NB4 (cell line): ENCODE results near the gene TECPR1.

Experiments used
- MYC ChIP-seq: IDR thresholded peaks from 2 replicates; pipeline ENCODE4 v1.6.1; 2011; ENCODE audit warnings: low read depth, low read length
- POLR2A ChIP-seq: IDR thresholded peaks from 2 replicates; pipeline ENCODE4 v1.6.1; 2011; ENCODE audit warnings: mild to moderate bottlenecking; ENCODE audit not compliant: insufficient read length; ENCODE audit errors: extremely low read depth
- TF ChIP-seq, protein P1 (sequence below): IDR thresholded peaks from one replicate; pipeline ENCODE4 v1.5.1; 2012; ENCODE audit warnings: low read depth, low read length

DNA sequence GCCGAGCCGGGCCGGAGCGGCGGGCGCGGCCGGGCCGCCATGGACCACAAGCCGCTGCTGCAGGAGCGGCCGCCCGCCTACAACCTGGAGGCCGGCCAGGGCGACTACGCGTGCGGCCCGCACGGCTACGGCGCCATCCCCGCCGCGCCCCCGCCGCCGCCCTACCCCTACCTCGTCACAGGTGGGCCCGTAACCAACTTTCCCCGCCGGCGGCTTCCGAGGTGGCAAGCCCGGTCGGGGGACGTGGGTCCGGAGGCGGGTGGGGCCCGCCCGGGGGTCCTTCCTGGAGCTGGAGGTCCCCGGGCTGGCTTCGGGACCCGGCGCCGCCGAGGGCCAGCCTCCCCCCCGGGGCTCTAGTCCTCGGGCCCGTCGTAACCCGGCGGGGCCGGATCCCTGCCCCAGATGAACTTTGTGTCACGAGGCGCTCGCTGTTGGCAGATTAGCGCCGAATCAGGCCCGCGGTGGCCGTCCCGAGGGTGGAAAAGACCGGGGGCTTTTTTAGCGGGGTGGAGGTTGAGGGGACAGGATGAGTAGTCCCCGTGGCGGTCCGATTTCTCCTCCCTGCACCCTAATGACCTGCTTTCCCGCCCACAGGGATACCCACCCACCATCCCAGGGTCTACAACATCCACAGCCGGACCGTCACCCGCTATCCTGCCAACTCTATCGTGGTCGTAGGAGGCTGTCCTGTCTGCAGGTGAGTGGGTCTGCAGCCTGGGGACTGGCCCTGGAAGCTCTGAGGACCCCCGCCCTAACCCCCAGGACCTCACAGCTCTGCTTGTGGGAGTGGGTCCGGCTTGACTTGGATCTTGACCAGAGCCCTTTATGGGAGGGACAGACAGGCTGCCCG lies 29.9 kb upstream of the TECPR1 start:
- no peak for TF ChIP-seq MYC
- no peak for TF ChIP-seq POLR2A
- TF ChIP-seq, protein P1, sequence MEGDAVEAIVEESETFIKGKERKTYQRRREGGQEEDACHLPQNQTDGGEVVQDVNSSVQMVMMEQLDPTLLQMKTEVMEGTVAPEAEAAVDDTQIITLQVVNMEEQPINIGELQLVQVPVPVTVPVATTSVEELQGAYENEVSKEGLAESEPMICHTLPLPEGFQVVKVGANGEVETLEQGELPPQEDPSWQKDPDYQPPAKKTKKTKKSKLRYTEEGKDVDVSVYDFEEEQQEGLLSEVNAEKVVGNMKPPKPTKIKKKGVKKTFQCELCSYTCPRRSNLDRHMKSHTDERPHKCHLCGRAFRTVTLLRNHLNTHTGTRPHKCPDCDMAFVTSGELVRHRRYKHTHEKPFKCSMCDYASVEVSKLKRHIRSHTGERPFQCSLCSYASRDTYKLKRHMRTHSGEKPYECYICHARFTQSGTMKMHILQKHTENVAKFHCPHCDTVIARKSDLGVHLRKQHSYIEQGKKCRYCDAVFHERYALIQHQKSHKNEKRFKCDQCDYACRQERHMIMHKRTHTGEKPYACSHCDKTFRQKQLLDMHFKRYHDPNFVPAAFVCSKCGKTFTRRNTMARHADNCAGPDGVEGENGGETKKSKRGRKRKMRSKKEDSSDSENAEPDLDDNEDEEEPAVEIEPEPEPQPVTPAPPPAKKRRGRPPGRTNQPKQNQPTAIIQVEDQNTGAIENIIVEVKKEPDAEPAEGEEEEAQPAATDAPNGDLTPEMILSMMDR: no peak
